Epithelial cell of proximal tubule (primary cell): Measurements from ENCODE around the gene RABGAP1L. TPM values are rescaled to one million over a fixed set of nuclear protein-coding genes. Genes with fewer than 3 reads are reported as not detected.

Experiments used
- DNase-seq: peaks from one replicate; pipeline ENCODE4 v3.0.0-alpha.2; 2011; ENCODE audit warnings: low read depth
- H3K4me3 ChIP-seq: 2 replicates; pipeline ENCODE4 v1.5.1; 2011; ENCODE audit warnings: low read depth, mild to moderate bottlenecking, low read length
- CTCF ChIP-seq: conservative IDR thresholded peaks from 2 replicates; pipeline ENCODE4 v1.5.1; 2012; ENCODE audit warnings: low read depth, mild to moderate bottlenecking, low read length
- total RNA-seq: library from RNA; depleted of rRNA; stranded (reverse); fragments of >200 nt; gene quantifications from 2 replicates; pipeline ENCODE4 v1.2.3, GENCODE V29; 2015

The RABGAP1L gene
- total RNA-seq, 1 donor from 2014 or later: 16.3 TPM

- DNase-seq: no peak
- H3K4me3 ChIP-seq: no peak overlapping the region
- TF ChIP-seq CTCF: no peak
Measured at GRCh38 chr1:174660476-174660875, 501.2 kb downstream of the RABGAP1L start.

- TF ChIP-seq CTCF: no peak
- H3K4me3 ChIP-seq: no peak overlapping the region
- DNase-seq: no peak
Measured at GRCh38 chr1:174663358-174663757, 504.0 kb downstream of the RABGAP1L start.

GRCh38 chr1:174666248-174666647, 506.9 kb downstream of the RABGAP1L start:
- TF ChIP-seq CTCF: no peak
- no peak for DNase-seq
- no peak overlapping the region for H3K4me3 ChIP-seq

GRCh38 chr1:174671826-174672225, 512.5 kb downstream of the RABGAP1L start:
- DNase-seq: no peak
- H3K4me3 ChIP-seq: no peak overlapping the region
- no peak for TF ChIP-seq CTCF

- DNase-seq: no peak
- no peak overlapping the region for H3K4me3 ChIP-seq
- no peak for TF ChIP-seq CTCF
Measured at GRCh38 chr1:174676856-174677255, 517.5 kb downstream of the RABGAP1L start.

- no peak overlapping the region for H3K4me3 ChIP-seq
- no peak for TF ChIP-seq CTCF
- DNase-seq: no peak
Measured at GRCh38 chr1:174678657-174679056, 519.3 kb downstream of the RABGAP1L start.

- no peak for DNase-seq
- H3K4me3 ChIP-seq: no peak overlapping the region
- no peak for TF ChIP-seq CTCF
Measured at GRCh38 chr1:174680101-174680500, 520.8 kb downstream of the RABGAP1L start.
